Epithelial cell of esophagus (primary cell): ENCODE results near the gene STRIT1.
A peak's percentile ranks its signal among the peaks of the same experiment; 100 is the strongest.

Experiments
- DNase-seq: peaks from one replicate; pipeline ENCODE4 v3.0.0; 2010; ENCODE audit warnings: low read depth
- H3K4me3 ChIP-seq: 2 replicates; pipeline ENCODE4 v1.5.1; 2011; ENCODE audit warnings: mild to moderate bottlenecking, low read length, control low read depth
- CTCF ChIP-seq: IDR thresholded peaks from 2 replicates; pipeline ENCODE4 v1.5.1; 2011; ENCODE audit warnings: low read depth, mild to moderate bottlenecking, low read length, control low read depth, inconsistent platforms; ENCODE audit not compliant: insufficient read depth; ENCODE audit errors: missing control alignments

STRIT1 gene

DNA sequence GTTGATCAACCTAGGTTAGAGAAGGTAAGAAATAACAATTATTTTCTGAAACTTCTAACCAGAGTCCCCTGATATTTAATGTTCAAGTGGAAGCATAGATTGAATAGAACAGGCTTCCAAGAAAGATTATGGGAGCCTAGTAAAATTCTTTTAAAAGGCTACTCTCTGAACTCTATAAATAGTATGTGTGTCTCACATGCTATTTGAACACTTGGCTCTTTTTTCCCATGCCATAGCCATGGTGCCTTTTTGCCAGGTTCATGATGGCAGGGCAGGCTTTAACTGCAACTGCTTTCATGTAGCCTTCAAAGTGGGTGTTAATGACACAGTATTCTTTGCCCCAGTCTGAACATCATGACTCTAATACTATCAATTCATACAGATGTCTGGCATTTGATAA, 22.9 kb upstream of the STRIT1 start:
- no peak for TF ChIP-seq CTCF
- DNase-seq: no peak
- no peak overlapping the region for H3K4me3 ChIP-seq

DNA sequence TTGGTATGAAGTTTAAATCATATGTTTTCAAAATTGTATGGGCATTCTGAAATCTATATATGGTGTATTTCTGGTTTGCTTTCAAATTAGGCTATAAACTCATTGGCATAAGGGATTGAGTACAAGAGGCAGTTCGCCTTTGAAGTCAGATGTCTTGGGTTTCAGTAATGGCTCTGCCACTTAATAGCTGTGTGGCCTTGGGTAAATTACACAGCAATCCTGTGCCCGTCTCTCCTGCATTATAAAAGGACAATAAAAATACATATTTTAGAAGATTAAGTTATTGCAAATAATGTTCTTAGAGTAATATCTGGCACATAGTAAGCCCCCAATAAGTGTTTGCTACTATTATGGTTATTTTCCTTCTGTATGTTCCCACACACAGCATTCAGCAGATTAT, 20.4 kb upstream of the STRIT1 start:
- DNase-seq: no peak
- no peak overlapping the region for H3K4me3 ChIP-seq

GRCh38 chr3:155313300-155313699, 19.8 kb upstream of the STRIT1 start:
- H3K4me3 ChIP-seq: no peak overlapping the region
- no peak for DNase-seq
- no peak for TF ChIP-seq CTCF

More for the DNA sequence above, 20.4 kb upstream of the STRIT1 start:
- no peak for TF ChIP-seq CTCF

DNA sequence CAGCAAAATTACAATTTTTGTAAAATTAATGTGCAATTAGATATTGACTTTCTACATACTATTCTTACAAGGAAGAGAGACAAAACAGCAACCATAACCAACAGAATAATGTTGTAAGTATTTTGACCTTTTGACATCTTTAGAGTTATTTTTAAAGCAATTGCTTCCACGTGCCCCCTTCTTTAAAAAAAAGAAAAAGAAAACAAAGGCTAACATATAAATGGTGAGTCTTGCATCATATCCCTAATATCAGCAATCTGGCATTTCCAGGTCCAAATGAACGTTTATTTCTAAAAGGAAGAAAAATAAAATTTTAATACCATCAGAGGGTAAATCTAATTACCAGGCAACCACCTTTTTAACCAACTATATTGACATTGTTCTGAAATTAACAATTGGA, 19.3 kb upstream of the STRIT1 start:
- no peak for TF ChIP-seq CTCF
- no peak overlapping the region for H3K4me3 ChIP-seq
- DNase-seq: no peak

GRCh38 chr3:155309581-155309980, 16.1 kb upstream of the STRIT1 start:
- H3K4me3 ChIP-seq: no peak overlapping the region
- no peak for TF ChIP-seq CTCF
- DNase-seq: no peak

DNA sequence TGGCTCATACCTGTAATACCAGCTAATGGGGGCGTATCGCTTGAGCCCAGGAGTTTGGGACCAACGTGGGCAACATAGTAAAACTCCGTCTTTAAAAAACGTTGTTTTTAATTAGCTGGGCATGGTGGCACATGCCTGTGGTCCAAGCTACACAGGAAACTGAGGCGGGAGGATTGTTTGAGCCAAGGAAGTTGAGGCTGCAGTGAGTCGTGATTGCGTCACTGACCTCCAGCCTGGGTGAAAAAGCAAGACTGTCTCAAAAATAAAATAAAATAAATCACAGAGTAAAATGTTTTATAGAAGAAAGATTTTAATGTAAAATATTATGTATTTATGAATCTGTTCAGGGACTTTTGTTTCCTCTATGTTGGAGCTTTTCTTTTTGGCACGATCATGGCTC, 15.3 kb upstream of the STRIT1 start:
- no peak for TF ChIP-seq CTCF
- peak; percentile 22 for DNase-seq
- no peak overlapping the region for H3K4me3 ChIP-seq

DNA sequence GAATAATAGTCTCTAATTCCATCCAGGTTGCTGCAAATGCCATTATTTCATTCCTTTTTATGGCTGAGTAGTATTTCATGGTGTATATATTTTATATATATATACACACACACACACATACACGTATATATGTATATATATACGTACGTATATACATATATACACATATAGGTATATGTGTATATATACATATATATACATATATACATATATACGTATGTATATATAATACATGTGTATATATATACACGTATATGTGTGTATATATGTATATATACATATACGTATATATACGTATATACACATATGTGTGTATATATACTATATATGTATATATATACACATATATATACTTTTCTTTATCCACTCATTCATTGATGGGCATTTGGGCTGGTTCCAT, 13.7 kb upstream of the STRIT1 start:
- no peak for DNase-seq
- no peak for TF ChIP-seq CTCF

More for the DNA sequence above, 13.7 kb upstream of the STRIT1 start:
- no peak overlapping the region for H3K4me3 ChIP-seq
